Measurements from ENCODE around the gene RPTOR. TPM values are rescaled to one million over a fixed set of nuclear protein-coding genes. Genes with fewer than 3 reads are reported as not detected.

Gene RPTOR
- total RNA-seq, 4 donors from 2014 or later, result 34.1 to 65.8 (median 43.6) TPM

GRCh38 chr17:80781211-80781610 is 236.6 kb downstream of the RPTOR start:
- peaks cover 0 to 15% (median 0%) of the 10 kb centered on the region in 4 donors for H3K36me3 ChIP-seq
- 90% methylated on average over 13 of the region's 13 CpGs for WGBS
- no peaks in the 10 kb centered on the region for H3K27me3 ChIP-seq
- H3K4me1 ChIP-seq, result peaks cover 0 to 64% (median 42%) of the 10 kb centered on the region in 4 donors
- H3K27ac ChIP-seq (replicated peaks in 1 of 4), result peak overlapping the region; percentile 3 to 78 (median 58)
- no peak overlapping the region for H3K4me3 ChIP-seq
- TF ChIP-seq POLR2AphosphoS5 (IDR thresholded peaks at IDR 0.05) (no peak), POLR2A (IDR thresholded peaks at IDR 0.05; ENCODE audit: low read depth) (no peak), CTCF (IDR thresholded peaks at IDR 0.05) (no peak), EP300 (IDR thresholded peaks at IDR 0.05) (no peak)
- intact Hi-C loops (cut with DNase I), result no loop called here
- no peak for DNase-seq (ENCODE audit: extremely low spot score)
- H3K9me3 ChIP-seq, result no peaks in the 10 kb centered on the region

GRCh38 chr17:80781807-80782277 is 237.2 kb downstream of the RPTOR start:
- no peak for DNase-seq (ENCODE audit: extremely low spot score)
- TF ChIP-seq POLR2A (IDR thresholded peaks at IDR 0.05; ENCODE audit: low read depth) (no peak), EP300 (IDR thresholded peaks at IDR 0.05) (no peak), CTCF (IDR thresholded peaks at IDR 0.05) (no peak), POLR2AphosphoS5 (IDR thresholded peaks at IDR 0.05) (no peak)
- intact Hi-C loops (cut with DNase I), result no loop called here
- WGBS, result 85% methylated on average over 14 of the region's 14 CpGs
- no peak overlapping the region for H3K4me3 ChIP-seq
- H3K27me3 ChIP-seq, result no peaks in the 10 kb centered on the region
- H3K9me3 ChIP-seq, result no peaks in the 10 kb centered on the region
- peaks cover 0 to 10% (median 0%) of the 10 kb centered on the region in 4 donors for H3K36me3 ChIP-seq
- H3K4me1 ChIP-seq, result peaks cover 0 to 64% (median 42%) of the 10 kb centered on the region in 4 donors
- H3K27ac ChIP-seq (replicated peaks in 1 of 4), result peak overlapping the region; percentile 50 to 78 (median 63)

GRCh38 chr17:80782536-80783427 is 238.1 kb downstream of the RPTOR start:
- no peaks in the 10 kb centered on the region for H3K27me3 ChIP-seq
- no peak for TF ChIP-seq CTCF (IDR thresholded peaks at IDR 0.05)
- TF ChIP-seq EP300 (IDR thresholded peaks at IDR 0.05), result no peak
- TF ChIP-seq POLR2A (IDR thresholded peaks at IDR 0.05; ENCODE audit: low read depth), result no peak
- peak; percentile 8 to 59 for TF ChIP-seq POLR2AphosphoS5 (IDR thresholded peaks at IDR 0.05)
- WGBS, result 32% methylated on average over 16 of the region's 16 CpGs

GRCh38 chr17:80783486-80783885 is 238.8 kb downstream of the RPTOR start:
- Histone ChIP-seq H3K9me3 (no peaks in the 10 kb centered on the region), H3K4me1 (peaks cover 0 to 52% (median 43%) of the 10 kb centered on the region in 4 donors), H3K27ac (replicated peaks in 1 of 4) (peak overlapping the region in 3 of 4 donors; percentile 56 to 78 (median 70)), H3K27me3 (no peaks in the 10 kb centered on the region), H3K4me3 (no peak overlapping the region), H3K36me3 (peaks cover 0 to 4% (median 0%) of the 10 kb centered on the region in 4 donors)
- no peak for DNase-seq (ENCODE audit: extremely low spot score)
- 65% methylated on average over 8 of the region's 8 CpGs for WGBS
- intact Hi-C loops (cut with DNase I), result no loop called here
- TF ChIP-seq POLR2AphosphoS5 (IDR thresholded peaks at IDR 0.05), result peak in 1 of 2 donors; percentile 4
- TF ChIP-seq CTCF (IDR thresholded peaks at IDR 0.05), result no peak
- TF ChIP-seq POLR2A (IDR thresholded peaks at IDR 0.05; ENCODE audit: low read depth), result no peak

More at GRCh38 chr17:80782536-80783427, 238.1 kb downstream of the RPTOR start:
- H3K4me3 ChIP-seq, result no peak overlapping the region
- no peak for DNase-seq (ENCODE audit: extremely low spot score)
- intact Hi-C loops (cut with DNase I), result no loop called here
- H3K4me1 ChIP-seq, result peaks cover 0 to 59% (median 42%) of the 10 kb centered on the region in 4 donors
- H3K9me3 ChIP-seq, result no peaks in the 10 kb centered on the region
- H3K36me3 ChIP-seq, result peaks cover 0 to 10% (median 0%) of the 10 kb centered on the region in 4 donors
- peak overlapping the region; percentile 50 to 78 (median 63) for H3K27ac ChIP-seq (replicated peaks in 1 of 4)

Measured in esophagus muscularis mucosa (tissue), 4 donors.